Measurements from ENCODE around the gene AUH. TPM values are rescaled to one million over a fixed set of nuclear protein-coding genes. Genes with fewer than 3 reads are reported as not detected.

The AUH gene
- total and polyA plus RNA-seq, 9 of the 15 experiments (the other 6 are each of a cell fraction or from before 2014, with no cell fraction given) = 3.4 to 29.0 (median 10.1) TPM

DNA sequence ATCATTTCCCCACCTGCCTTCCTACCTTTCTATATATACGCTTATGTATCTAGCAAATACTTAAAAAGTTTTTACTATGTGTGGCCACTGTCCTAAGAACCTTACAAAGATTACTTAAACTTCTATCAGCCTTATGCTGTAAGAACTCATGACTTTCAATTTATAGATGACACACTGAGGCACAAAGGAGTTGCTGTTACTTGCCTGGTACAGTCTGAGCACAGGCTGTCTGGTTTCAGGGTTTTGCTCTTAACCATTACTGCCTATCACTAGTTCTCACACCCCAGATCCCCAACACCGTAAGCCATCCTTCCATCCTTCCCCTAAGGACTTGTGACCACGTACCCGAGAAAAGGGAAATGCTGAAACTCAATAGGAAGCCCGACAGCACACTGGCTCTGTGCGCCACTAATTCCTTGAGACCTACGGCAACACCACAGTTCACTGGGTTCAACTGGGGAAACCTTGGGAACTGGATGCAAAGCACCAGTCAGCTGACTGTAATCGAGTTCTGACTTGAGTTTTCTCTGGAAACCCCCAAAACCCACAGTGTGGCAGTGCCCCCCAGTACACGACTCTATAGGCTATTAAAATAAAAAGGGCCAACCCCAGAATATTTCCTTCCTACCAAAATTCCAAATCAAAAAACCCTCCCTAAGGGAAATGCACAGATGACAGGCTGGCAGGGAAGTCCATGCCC, 56.0 kb downstream of the AUH start (continued):
- TF ChIP-seq HDAC1 (IDR thresholded peaks at IDR 0.05) = no peak
- TF ChIP-seq, protein P1, sequence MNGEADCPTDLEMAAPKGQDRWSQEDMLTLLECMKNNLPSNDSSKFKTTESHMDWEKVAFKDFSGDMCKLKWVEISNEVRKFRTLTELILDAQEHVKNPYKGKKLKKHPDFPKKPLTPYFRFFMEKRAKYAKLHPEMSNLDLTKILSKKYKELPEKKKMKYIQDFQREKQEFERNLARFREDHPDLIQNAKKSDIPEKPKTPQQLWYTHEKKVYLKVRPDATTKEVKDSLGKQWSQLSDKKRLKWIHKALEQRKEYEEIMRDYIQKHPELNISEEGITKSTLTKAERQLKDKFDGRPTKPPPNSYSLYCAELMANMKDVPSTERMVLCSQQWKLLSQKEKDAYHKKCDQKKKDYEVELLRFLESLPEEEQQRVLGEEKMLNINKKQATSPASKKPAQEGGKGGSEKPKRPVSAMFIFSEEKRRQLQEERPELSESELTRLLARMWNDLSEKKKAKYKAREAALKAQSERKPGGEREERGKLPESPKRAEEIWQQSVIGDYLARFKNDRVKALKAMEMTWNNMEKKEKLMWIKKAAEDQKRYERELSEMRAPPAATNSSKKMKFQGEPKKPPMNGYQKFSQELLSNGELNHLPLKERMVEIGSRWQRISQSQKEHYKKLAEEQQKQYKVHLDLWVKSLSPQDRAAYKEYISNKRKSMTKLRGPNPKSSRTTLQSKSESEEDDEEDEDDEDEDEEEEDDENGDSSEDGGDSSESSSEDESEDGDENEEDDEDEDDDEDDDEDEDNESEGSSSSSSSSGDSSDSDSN (IDR thresholded peaks at IDR 0.05; ENCODE audit: borderline replicate concordance in 1 of 2, low read depth in 2 of 2, low read length in 2 of 2) = no peak

DNA sequence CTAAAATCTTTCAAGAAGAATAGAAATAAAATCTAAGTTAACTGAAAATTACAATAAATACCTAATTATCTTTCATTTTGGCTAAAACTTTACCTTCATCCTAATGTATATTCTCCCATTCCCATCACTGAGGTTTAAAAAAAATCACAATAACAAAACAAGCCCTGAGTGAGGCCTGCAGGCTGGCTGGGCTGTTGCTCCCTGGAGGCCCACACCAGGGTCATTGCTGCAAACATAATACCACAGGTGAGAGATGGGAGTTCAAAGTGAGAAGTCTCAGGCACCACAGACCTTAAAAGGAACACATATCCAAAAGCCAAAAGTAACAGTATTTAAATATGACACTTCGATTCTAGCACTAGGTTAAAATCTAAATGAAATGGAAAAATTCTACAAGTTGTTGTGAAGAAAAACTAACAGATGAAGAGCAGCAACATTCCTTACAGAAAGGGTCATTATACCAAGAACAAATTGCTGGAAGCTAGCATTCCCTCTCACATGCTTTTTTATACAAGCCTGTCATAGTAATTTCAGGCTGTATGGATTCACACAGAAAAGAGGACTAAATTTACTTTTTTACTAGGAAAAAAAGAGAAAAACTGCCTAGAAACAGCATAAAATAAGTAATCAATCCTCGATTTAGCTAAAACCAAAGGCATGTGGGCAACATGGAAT, 57.8 kb downstream of the AUH start:
- no peaks in the 10 kb centered on the region for H3K9me3 ChIP-seq (replicated peaks; ENCODE audit: control insufficient read depth, insufficient read depth, low read depth, low read length)
- H3K9ac ChIP-seq (ENCODE audit: insufficient read depth in 1 of 2, low read depth in 2 of 2, low read length in 2 of 2) = no peak overlapping the region
- ATAC-seq (no peak), DNase-seq (ENCODE audit: extremely low read depth in 1 of 4, low spot score in 3 of 4) (no peak), FAIRE-seq (no peak)
- WGBS (ENCODE audit: insufficient coverage, low coverage, missing lambda C conversion rate) = 56% methylated on average over 2 of the region's 2 CpGs
- H3K4me1 ChIP-seq (replicated peaks in 1 of 2; ENCODE audit: control insufficient read depth in 2 of 2, insufficient read depth in 2 of 2, low read length in 2 of 2) = no peaks in the 10 kb centered on the region
- no peaks in the 10 kb centered on the region for H3K36me3 ChIP-seq (ENCODE audit: control insufficient read depth, insufficient read depth, low read length)
- no peaks in the 10 kb centered on the region for H4K20me1 ChIP-seq (replicated peaks; ENCODE audit: control insufficient read depth, insufficient read depth, low read length)
- BruUV-seq (replicated peaks) = no TSS peak
- no peaks in the 10 kb centered on the region for H3K27me3 ChIP-seq (ENCODE audit: control insufficient read depth in 2 of 2, insufficient read depth in 2 of 2, low read length in 2 of 2)
- H3K27ac ChIP-seq (ENCODE audit: extremely low read depth, low read depth, low read length) = no peak overlapping the region
- no peaks in the 10 kb centered on the region for H3K9me1 ChIP-seq (ENCODE audit: control insufficient read depth, insufficient read depth, low read length)
- CTCF ChIA-PET (ENCODE audit: low intra/inter-chr PET ratio) = no interaction called here
- POLR2A ChIA-PET = no interaction called here
- H3K4me2 ChIP-seq (ENCODE audit: insufficient read depth, low read length) = no peak overlapping the region
- intact Hi-C loops (cut with micrococcal nuclease) = no loop called here
- in situ Hi-C loops (cut with MboI) = no loop called here
- H3K79me2 ChIP-seq (ENCODE audit: control insufficient read depth, insufficient read depth, low read length) = no peaks in the 10 kb centered on the region
- TF ChIP-seq KDM4B (IDR thresholded peaks at IDR 0.05; ENCODE audit: borderline replicate concordance in 2 of 2, low read depth in 1 of 2) = no peak
- TF ChIP-seq RNF2 (IDR thresholded peaks at IDR 0.05) = no peak
- TF ChIP-seq TAF7 (tag; IDR thresholded peaks at IDR 0.05) = no peak
- TF ChIP-seq ARID2 (IDR thresholded peaks at IDR 0.05) = no peak
- no peak for TF ChIP-seq ZNF175 (CRISPR knock-in tag; IDR thresholded peaks at IDR 0.05; ENCODE audit: low read depth)
- TF ChIP-seq ESRRB (CRISPR knock-in tag; IDR thresholded peaks at IDR 0.05; ENCODE audit: borderline replicate concordance) = no peak
- H2AFZ ChIP-seq (ENCODE audit: low read depth, low read length) = no peak overlapping the region
- no peak overlapping the region for H3K4me3 ChIP-seq

All from K562 (cell line).